B cell (primary cell): ENCODE measurements around the gene CACNA2D3. TPM values are rescaled to one million over a fixed set of nuclear protein-coding genes. Genes with fewer than 3 reads are reported as not detected.

Experiments used
- ATAC-seq: fragments of 200-7000 bp; cut with Tn5 transposase; one replicate; pipeline ENCODE4 v1.10.0; 2021; ENCODE audit warnings: low read depth, mild to moderate bottlenecking, moderate number of reproducible peaks, moderate library complexity
- CTCF ChIA-PET: fragments of 350-600 bp; sonication (Branson Sonifier 250); formaldehyde crosslinking; loops from one replicate; lab custom pipeline; 2021; ENCODE audit warnings: antibody characterized with exemption, inconsistent platforms; lab: Charles Lee
- POLR2A ChIA-PET: fragments of 350-600 bp; sonication (Branson Sonifier 250); formaldehyde crosslinking; loops from one replicate; lab custom pipeline; 2021; ENCODE audit warnings: antibody characterized with exemption; lab: Charles Lee
- DNase-seq: peaks from one replicate; pipeline ENCODE4 v3.0.0; 2013
- H2AFZ ChIP-seq: 2 replicates; pipeline ENCODE4 v1.6.1; 2012; ENCODE audit warnings: mild to moderate bottlenecking, low read depth, low read length; ENCODE audit not compliant: insufficient read depth, poor library complexity, severe bottlenecking
- H3K27ac ChIP-seq, 2 donors: 1 replicate in 1 of 2; 2 replicates in 1 of 2; pipeline ENCODE4 v1.5.1; 2012 to 2013; ENCODE audit warnings: low read length in 2 of 2, mild to moderate bottlenecking in 2 of 2, moderate library complexity in 1 of 2
- H3K27me3 ChIP-seq, 4 experiments: fragments of 200-600 bp in 1 of 4; sonication (generic) in 1 of 4; replicated peaks in 1 of 4; 1 replicate in 2 of 4; 2 replicates in 2 of 4; pipeline versions ENCODE4 v1.6.1 to v1.7.0; 2013 to 2016; ENCODE audit warnings: low read length in 3 of 4, mild to moderate bottlenecking in 2 of 4, mixed read lengths in 1 of 4, moderate library complexity in 1 of 4; ENCODE audit not compliant: insufficient read depth in 4 of 4, control insufficient read depth in 3 of 4; ENCODE audit errors: control extremely low read depth in 1 of 4
- H3K36me3 ChIP-seq, 2 experiments: replicated peaks in 1 of 2; 1 replicate in 1 of 2; 2 replicates in 1 of 2; pipeline versions ENCODE4 v1.6.1 to v1.7.1; 2013; ENCODE audit warnings: low read length in 1 of 2; ENCODE audit not compliant: insufficient read depth in 2 of 2, control insufficient read depth in 1 of 2; ENCODE audit errors: control extremely low read depth in 1 of 2, extremely low read depth in 1 of 2
- H3K4me1 ChIP-seq, 2 donors: fragments of 200-600 bp in 1 of 2; sonication (generic) in 1 of 2; 1 replicate in 1 of 2; 2 replicates in 1 of 2; pipeline versions ENCODE4 v1.5.1 to v1.6.1; 2013 to 2017; ENCODE audit warnings: low read length in 2 of 2; ENCODE audit not compliant: control insufficient read depth in 2 of 2, insufficient read depth in 2 of 2
- H3K4me2 ChIP-seq: replicated peaks from 2 replicates; pipeline ENCODE3; 2012; ENCODE audit warnings: mild to moderate bottlenecking, low read depth, low read length; ENCODE audit not compliant: poor library complexity, severe bottlenecking
- H3K4me3 ChIP-seq, 5 experiments: fragments of 200-600 bp in 1 of 5; sonication (generic) in 1 of 5; 1 replicate in 3 of 5; 2 replicates in 2 of 5; pipeline versions ENCODE4 v1.5.1 to v1.7.0; 2011 to 2016; ENCODE audit warnings: low read length in 4 of 5, mild to moderate bottlenecking in 4 of 5, low read depth in 2 of 5, control low read depth in 1 of 5, moderate library complexity in 1 of 5; ENCODE audit not compliant: insufficient read depth in 1 of 5; ENCODE audit errors: control extremely low read depth in 1 of 5, extremely low read depth in 1 of 5
- H3K79me2 ChIP-seq: fragments of 200-600 bp; sonication (generic); one replicate; pipeline ENCODE4 v1.6.0; 2016; ENCODE audit warnings: low read length; ENCODE audit not compliant: control insufficient read depth, insufficient read depth
- H3K9ac ChIP-seq: fragments of 200-600 bp; sonication (generic); 2 replicates; pipeline ENCODE4 v1.6.1; 2017; ENCODE audit warnings: mild to moderate bottlenecking, low read length, moderate library complexity
- H3K9me3 ChIP-seq, 3 donors: one replicate each; pipeline versions ENCODE4 v1.6.1 to v1.7.1; 2013; ENCODE audit warnings: low read length in 2 of 3; ENCODE audit not compliant: control insufficient read depth in 2 of 3, insufficient read depth in 1 of 3; ENCODE audit errors: control extremely low read depth in 1 of 3
- H4K20me1 ChIP-seq: 2 replicates; pipeline ENCODE4 v1.6.0; 2012; ENCODE audit warnings: mild to moderate bottlenecking, low read length; ENCODE audit not compliant: insufficient read depth, control insufficient read depth, poor library complexity, severe bottlenecking
- H3K27ac Mint-ChIP-seq: one replicate; pipeline ENCODE4 v1.8.0; 2021; ENCODE audit warnings: mixed read lengths
- H3K27me3 Mint-ChIP-seq: one replicate; pipeline ENCODE4 v1.8.0; 2021; ENCODE audit warnings: mixed read lengths
- H3K4me1 Mint-ChIP-seq: one replicate; pipeline ENCODE4 v1.8.0; 2021; ENCODE audit warnings: mixed read lengths
- H3K4me3 Mint-ChIP-seq: one replicate; pipeline ENCODE4 v1.8.0; 2021; ENCODE audit warnings: mixed read lengths
- H3K9me3 Mint-ChIP-seq: one replicate; pipeline ENCODE4 v1.8.0; 2022; ENCODE audit warnings: mixed read lengths; ENCODE audit not compliant: insufficient read depth
- EZH2 ChIP-seq: IDR thresholded peaks from 2 replicates; pipeline ENCODE4 v1.6.1; 2012; ENCODE audit warnings: borderline replicate concordance, low read depth, mild to moderate bottlenecking, moderate library complexity, low read length; ENCODE audit not compliant: insufficient read depth, poor library complexity, severe bottlenecking
- WGBS: methylation state at CpG from one replicate; pipeline ENCODE4 v1.1.5; 2013; ENCODE audit warnings: missing lambda C conversion rate; ENCODE audit not compliant: insufficient coverage; 5-methylcytosine and 5-hydroxymethylcytosine counted together
- intact Hi-C: fragments of 100-400 bp; cut with micrococcal nuclease; formaldehyde crosslinking; loops from one replicate; pipeline ENCODE4 v1.10.0; 2022
- polyA plus RNA-seq: library from polyadenylated mRNA; depleted of rRNA; stranded (reverse); fragments of >200 nt; gene quantifications from 2 replicates; pipeline ENCODE4 v1.2.3, GENCODE V29; 2012
- total RNA-seq, 2 donors: library from RNA; stranded (reverse); fragments of 120-200 nt in 1 of 2; gene quantifications; 1 replicate in 1 of 2; 2 replicates in 1 of 2; pipeline versions ENCODE4 v1.2.3 to v1.2.4, GENCODE V29; 2013 to 2022
- TF ChIP-seq, protein P1 (sequence below): fragments of 200-600 bp; IDR thresholded peaks from one replicate; pipeline ENCODE4 v1.8.0; 2022; ENCODE audit warnings: antibody characterized with exemption, mild to moderate bottlenecking

CACNA2D3 gene
- total and polyA plus RNA-seq, 2 donors (not counting 1 experiment from before 2014, with no cell fraction given): not detected

DNA sequence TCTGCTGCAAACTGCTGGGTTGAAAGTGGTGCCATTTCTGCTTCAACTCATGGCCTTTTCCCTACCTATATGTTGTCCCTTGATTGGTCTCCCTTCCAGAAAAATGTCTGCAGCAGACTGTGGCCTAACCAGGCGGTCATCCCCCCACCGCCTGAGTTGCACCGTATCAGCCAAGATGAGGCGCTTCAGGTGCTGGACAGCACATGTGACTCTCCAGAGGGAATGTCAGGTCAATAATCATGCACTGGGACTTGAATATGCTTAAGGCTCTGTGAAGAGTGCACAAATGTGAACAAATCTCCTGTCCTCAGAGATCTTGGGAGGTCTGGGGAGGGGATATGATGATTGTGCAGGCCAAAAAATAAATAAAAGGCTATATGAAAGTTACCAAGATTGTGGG, 773.3 kb downstream of the CACNA2D3 start:
- WGBS: 93% methylated on average over 4 of the region's 4 CpGs
- H3K27ac ChIP-seq: no peak overlapping the region
- intact Hi-C loops: no loop called here
- H3K4me1 ChIP-seq: no peaks in the 10 kb centered on the region
- H3K27ac Mint-ChIP-seq: no peak overlapping the region
- no peaks in the 10 kb centered on the region for H3K9me3 Mint-ChIP-seq
- H3K9me3 ChIP-seq: peaks cover 0 to 6% (median 0%) of the 10 kb centered on the region in 3 donors
- TF ChIP-seq, protein P1, sequence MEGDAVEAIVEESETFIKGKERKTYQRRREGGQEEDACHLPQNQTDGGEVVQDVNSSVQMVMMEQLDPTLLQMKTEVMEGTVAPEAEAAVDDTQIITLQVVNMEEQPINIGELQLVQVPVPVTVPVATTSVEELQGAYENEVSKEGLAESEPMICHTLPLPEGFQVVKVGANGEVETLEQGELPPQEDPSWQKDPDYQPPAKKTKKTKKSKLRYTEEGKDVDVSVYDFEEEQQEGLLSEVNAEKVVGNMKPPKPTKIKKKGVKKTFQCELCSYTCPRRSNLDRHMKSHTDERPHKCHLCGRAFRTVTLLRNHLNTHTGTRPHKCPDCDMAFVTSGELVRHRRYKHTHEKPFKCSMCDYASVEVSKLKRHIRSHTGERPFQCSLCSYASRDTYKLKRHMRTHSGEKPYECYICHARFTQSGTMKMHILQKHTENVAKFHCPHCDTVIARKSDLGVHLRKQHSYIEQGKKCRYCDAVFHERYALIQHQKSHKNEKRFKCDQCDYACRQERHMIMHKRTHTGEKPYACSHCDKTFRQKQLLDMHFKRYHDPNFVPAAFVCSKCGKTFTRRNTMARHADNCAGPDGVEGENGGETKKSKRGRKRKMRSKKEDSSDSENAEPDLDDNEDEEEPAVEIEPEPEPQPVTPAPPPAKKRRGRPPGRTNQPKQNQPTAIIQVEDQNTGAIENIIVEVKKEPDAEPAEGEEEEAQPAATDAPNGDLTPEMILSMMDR: no peak
- TF ChIP-seq EZH2: no peak
- POLR2A ChIA-PET: no interaction called here
- DNase-seq: no peak
- no peak overlapping the region for H3K4me3 Mint-ChIP-seq
- no peaks in the 10 kb centered on the region for H3K4me1 Mint-ChIP-seq
- H3K27me3 Mint-ChIP-seq: no peaks in the 10 kb centered on the region
- no peaks in the 10 kb centered on the region for H3K27me3 ChIP-seq
- H3K36me3 ChIP-seq: no peaks in the 10 kb centered on the region
- no peak overlapping the region for H3K9ac ChIP-seq
- no peak for ATAC-seq
- H2AFZ ChIP-seq: no peak overlapping the region
- no peaks in the 10 kb centered on the region for H4K20me1 ChIP-seq
- H3K4me2 ChIP-seq: no peak overlapping the region
- no peaks in the 10 kb centered on the region for H3K79me2 ChIP-seq
- CTCF ChIA-PET: no interaction called here
- no peak overlapping the region for H3K4me3 ChIP-seq

DNA sequence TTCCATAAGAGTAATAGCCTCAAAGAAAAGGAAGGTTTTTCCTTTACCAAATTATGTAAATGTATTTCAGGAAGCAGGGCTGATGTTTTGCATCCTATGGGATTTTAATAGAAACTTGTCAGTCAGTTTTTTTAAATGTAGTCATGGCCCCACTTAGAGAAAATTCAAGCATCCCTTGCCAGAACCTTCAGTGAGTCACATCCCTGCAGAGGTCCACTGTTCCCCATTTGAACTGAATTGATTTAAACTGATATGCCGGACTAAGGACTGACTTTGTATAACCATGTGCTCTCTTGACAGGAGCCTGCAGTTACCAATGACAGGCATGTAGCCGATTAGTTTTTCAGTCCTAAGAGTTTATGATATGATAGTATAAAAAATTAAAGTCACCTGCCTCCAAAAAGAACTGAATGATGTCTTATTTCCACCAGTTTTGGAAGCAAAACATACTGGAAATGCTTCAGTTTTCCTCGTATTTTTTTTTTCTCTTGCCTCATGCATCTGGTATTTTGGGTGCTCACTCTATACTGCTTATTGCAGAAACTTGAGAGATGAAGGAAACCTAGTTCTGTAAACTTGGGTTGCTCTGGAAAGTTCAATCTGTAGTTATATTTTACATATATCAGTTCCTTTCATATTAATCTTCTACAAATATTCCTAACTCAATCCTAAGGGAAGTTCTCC, 774.8 kb downstream of the CACNA2D3 start:
- no peak overlapping the region for H3K4me3 Mint-ChIP-seq
- Histone ChIP-seq H3K4me1 (no peaks in the 10 kb centered on the region), H3K27ac (no peak overlapping the region), H3K4me3 (no peak overlapping the region), H3K36me3 (no peaks in the 10 kb centered on the region), H3K79me2 (no peaks in the 10 kb centered on the region), H2AFZ (no peak overlapping the region), H3K9ac (no peak overlapping the region), H4K20me1 (no peaks in the 10 kb centered on the region), H3K9me3 (no peaks in the 10 kb centered on the region), H3K4me2 (no peak overlapping the region), H3K27me3 (no peaks in the 10 kb centered on the region)
- ChIA-PET POLR2A (no interaction called here), CTCF (no interaction called here)
- DNase-seq (no peak), ATAC-seq (no peak)
- H3K27ac Mint-ChIP-seq: no peak overlapping the region
- WGBS: 60% methylated on average over 1 of the region's 3 CpGs
- no peaks in the 10 kb centered on the region for H3K4me1 Mint-ChIP-seq
- intact Hi-C loops: no loop called here
- H3K9me3 Mint-ChIP-seq: no peaks in the 10 kb centered on the region
- no peaks in the 10 kb centered on the region for H3K27me3 Mint-ChIP-seq
- no peak for TF ChIP-seq EZH2
